Measurements from ENCODE around the gene PREPL. TPM values are rescaled to one million over a fixed set of nuclear protein-coding genes. Genes with fewer than 3 reads are reported as not detected.

Gene PREPL
- total and polyA plus RNA-seq, 9 of the 15 experiments (the other 6 are each of a cell fraction or from before 2014, with no cell fraction given) = 11.6 to 58.9 (median 27.2) TPM

- TF ChIP-seq ZBTB7A (IDR thresholded peaks at IDR 0.05; ENCODE audit: borderline replicate concordance, control insufficient read depth, low read depth, low read length) = no peak
- TF ChIP-seq MYC (IDR thresholded peaks at IDR 0.05; ENCODE audit: low read depth, low read length) = peak; percentile 99
- TF ChIP-seq MYC (CRISPR knock-in tag; IDR thresholded peaks at IDR 0.05; ENCODE audit: borderline replicate concordance, low read depth) = peak; percentile 86; the same call in 1 of the 2 replicates
- TF ChIP-seq JUN (IDR thresholded peaks at IDR 0.05; ENCODE audit: borderline replicate concordance, low read depth, low read length) = no peak
- TF ChIP-seq JUN (CRISPR knock-in tag; IDR thresholded peaks at IDR 0.05; ENCODE audit: borderline replicate concordance) = no peak; the same call in 1 of the 2 replicates
- peak; percentile 69 for TF ChIP-seq POLR2AphosphoS5 (IDR thresholded peaks at IDR 0.05; ENCODE audit: control insufficient read depth, insufficient read depth, low read depth, low read length)
- TF ChIP-seq NFRKB (IDR thresholded peaks at IDR 0.05; ENCODE audit: low read depth) = peak; percentile 82; the same call in 1 of the 2 replicates
- TF ChIP-seq TAF9B (IDR thresholded peaks at IDR 0.05; ENCODE audit: partially characterized antibody) = peak; percentile 42
- peak; percentile 39 for TF ChIP-seq PHF20 (IDR thresholded peaks at IDR 0.05; ENCODE audit: partially characterized antibody)
- peak; percentile 84 to 97 for TF ChIP-seq CSDE1 (IDR thresholded peaks at IDR 0.05)
- peak; percentile 86 for TF ChIP-seq PKNOX1 (IDR thresholded peaks at IDR 0.05)
- no peak for TF ChIP-seq ID3 (CRISPR knock-in tag; IDR thresholded peaks at IDR 0.05)
- TF ChIP-seq ID3 (tag; IDR thresholded peaks at IDR 0.05) = peak; percentile 70; the same call in 1 of the 2 replicates
- no peak for TF ChIP-seq ZNF780A (CRISPR knock-in tag; IDR thresholded peaks at IDR 0.05)
- TF ChIP-seq MTA1 (IDR thresholded peaks at IDR 0.05; ENCODE audit: borderline replicate concordance) = no peak
- TF ChIP-seq GABPB1 (CRISPR knock-in tag; IDR thresholded peaks at IDR 0.05) = peak; percentile 89
- peak; percentile 92 for TF ChIP-seq RBFOX2 (IDR thresholded peaks at IDR 0.05; ENCODE audit: low read depth, low read length)
- TF ChIP-seq ASH1L (IDR thresholded peaks at IDR 0.05; ENCODE audit: borderline replicate concordance, low read depth, partially characterized antibody) = no peak
- TF ChIP-seq POLR2B (IDR thresholded peaks at IDR 0.05; ENCODE audit: low read depth, partially characterized antibody) = peak; percentile 90
- no peak for TF ChIP-seq CBX5 (IDR thresholded peaks at IDR 0.05; ENCODE audit: borderline replicate concordance, low read depth)
- TF ChIP-seq ZNF408 (CRISPR knock-in tag; IDR thresholded peaks at IDR 0.05; ENCODE audit: low read depth) = no peak
- TF ChIP-seq E2F1 (CRISPR knock-in tag; IDR thresholded peaks at IDR 0.05) = 0 out of 2 replicates have a peak, but pooled peaks have one; percentile 19
- TF ChIP-seq ARHGAP35 (IDR thresholded peaks at IDR 0.05; ENCODE audit: partially characterized antibody) = no peak
- TF ChIP-seq RBM15 (IDR thresholded peaks at IDR 0.05; ENCODE audit: insufficient read depth, low read length) = no peak
- peak in 1 of 2 experiments; percentile 43; a peak in 2 of 4 replicates for TF ChIP-seq FOXK2 (conservative IDR thresholded peaks at IDR 0.05 in 1 of 2, IDR thresholded peaks at IDR 0.05 in 1 of 2; ENCODE audit: low read depth in 2 of 2)
- peak; percentile 96 for TF ChIP-seq ZNF766 (CRISPR knock-in tag; conservative IDR thresholded peaks at IDR 0.05)
Measured at GRCh38 chr2:44361330-44362206, at the start of gene PREPL, which contains the start of gene CAMKMT (continued).

Measured in K562 (cell line).